Neural progenitor cell (in vitro differentiated cells): ENCODE measurements around the gene SLC6A13.

Experiments
- CTCF ChIP-seq: fragments of 200-600 bp; sonication (generic); IDR thresholded peaks from 2 replicates; pipeline ENCODE4 v1.5.1; 2017; ENCODE audit warnings: antibody characterized with exemption, mild to moderate bottlenecking
- EZH2 ChIP-seq: fragments of 200-600 bp; sonication (generic); IDR thresholded peaks from 2 replicates; pipeline ENCODE4 v1.6.1; 2017; ENCODE audit warnings: antibody characterized with exemption, mild to moderate bottlenecking, moderate library complexity

- no peak for TF ChIP-seq CTCF
- no peak for TF ChIP-seq EZH2
Measured at GRCh38 chr12:174596-174995, 88.0 kb downstream of the SLC6A13 start.
